Adipose tissue (tissue), 3 donors: ENCODE data around the gene TSC22D4. TPM values are rescaled to one million over a fixed set of nuclear protein-coding genes. Genes with fewer than 3 reads are reported as not detected.
"Not testable (repeated sequence)": the region's sequence is repeated elsewhere in the genome, so short reads cannot be mapped to it uniquely, and the experiment has no call there.

Source experiments
- H3K27ac ChIP-seq: one replicate; pipeline ENCODE4 v1.5.1; 2013; ENCODE audit warnings: low read depth, low read length
- WGBS, 3 donors: extraction: QIAGEN DNeasy Blood & Tissue Kit; methylation state at CpG; one replicate each; pipeline ENCODE4 v1.1.7; 2013; 5-methylcytosine and 5-hydroxymethylcytosine counted together
- polyA plus RNA-seq, 3 donors: library from polyadenylated mRNA; stranded (reverse); fragments of 200-250 nt; gene quantifications; one replicate each; pipeline ENCODE4 v1.2.3, GENCODE V29; 2013
- donor health status: healthy with polysubstance abuse.
- donor health status: Bipolar disorder and iron deficiency.
- donor health status: healthy.

TSC22D4 gene
- 10 to 100 TPM; 20.6 to 49.0 (median 27.0) TPM for polyA plus RNA-seq

- WGBS, 3 donors, result 1% methylated on average over 22 to 27 of the region's 27 CpGs
- no peak within 1 kb of the TSS for H3K27ac ChIP-seq
Measured at GRCh38 chr7:100478958-100479660, at the start of gene TSC22D4. Gene TSC22D4, minus strand, starts transcription at chr7:100479214. Its CDS starts 1,176 bp downstream, at chr7:100478038.

- not testable (repeated sequence) for H3K27ac ChIP-seq
- WGBS, 3 donors, result 57 to 80% (median 74%) methylated on average over 12 of the region's 12 CpGs
Measured at GRCh38 chr7:100528108-100528866, 49.3 kb upstream of the TSC22D4 start.

DNA sequence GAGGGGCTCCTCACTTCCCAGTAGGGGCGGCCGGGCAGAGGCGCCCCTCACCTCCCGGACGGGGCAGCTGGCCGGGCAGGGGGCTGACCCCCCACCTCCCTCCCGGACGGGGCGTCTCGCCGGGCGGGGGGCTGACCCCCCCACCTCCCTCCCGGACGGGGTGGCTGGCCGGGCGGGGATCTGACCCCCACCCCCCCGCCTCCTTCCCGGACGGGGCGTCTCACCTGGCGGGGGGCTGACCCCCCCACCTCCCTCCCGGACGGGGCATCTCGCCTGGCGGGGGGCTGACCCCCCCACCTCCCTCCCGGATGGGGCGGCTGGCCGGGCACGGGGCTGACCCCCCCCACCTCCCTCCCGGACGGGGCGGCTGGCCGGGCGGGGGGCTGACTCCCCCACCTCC is 44.2 kb upstream of the TSC22D4 start:
- 87 to 97% (median 93%) methylated on average over 12 to 31 of the region's 34 CpGs for WGBS, 3 donors
- not testable (repeated sequence) for H3K27ac ChIP-seq

DNA sequence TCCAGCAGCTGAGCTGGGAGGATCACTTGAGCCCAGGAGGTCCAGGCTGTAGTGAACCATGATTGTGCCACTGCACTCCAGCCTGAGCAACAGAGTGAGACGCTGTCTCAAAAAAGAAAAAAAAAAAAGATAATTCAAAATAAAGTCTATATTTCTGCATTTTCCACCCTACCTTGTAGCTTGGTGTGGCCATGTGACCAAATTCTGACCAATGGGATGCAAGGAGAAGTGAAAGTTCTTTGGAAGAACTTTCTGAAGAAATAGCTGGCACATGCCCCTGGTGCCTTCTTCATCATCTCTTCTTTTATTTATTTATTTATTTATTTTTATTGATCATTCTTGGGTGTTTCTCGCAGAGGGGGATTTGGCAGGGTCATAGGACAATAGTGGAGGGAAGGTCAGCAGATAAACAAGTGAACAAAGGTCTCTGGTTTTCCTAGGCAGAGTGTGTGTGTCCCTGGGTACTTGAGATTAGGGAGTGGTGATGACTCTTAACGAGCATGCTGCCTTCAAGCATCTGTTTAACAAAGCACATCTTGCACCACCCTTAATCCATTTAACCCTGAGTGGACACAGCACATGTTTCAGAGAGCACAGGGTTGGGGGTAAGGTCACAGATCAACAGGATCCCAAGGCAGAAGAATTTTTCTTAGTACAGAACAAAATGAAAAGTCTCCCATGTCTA is 43.0 kb upstream of the TSC22D4 start:
- WGBS, 3 donors, result 67 to 84% (median 79%) methylated on average over 2 of the region's 3 CpGs

GRCh38 chr7:100521076-100521475 is 42.1 kb upstream of the TSC22D4 start:
- WGBS, 3 donors, result 77 to 99% (median 95%) methylated on average over 2 of the region's 2 CpGs
- no peak overlapping the region for H3K27ac ChIP-seq

More for the DNA sequence above, 43.0 kb upstream of the TSC22D4 start:
- not testable (repeated sequence) for H3K27ac ChIP-seq

- H3K27ac ChIP-seq, result no peak overlapping the region
- WGBS, 3 donors, result 21 to 27% (median 23%) methylated on average over 1 of the region's 1 CpG
Measured at GRCh38 chr7:100520138-100520537, 41.1 kb upstream of the TSC22D4 start.

DNA sequence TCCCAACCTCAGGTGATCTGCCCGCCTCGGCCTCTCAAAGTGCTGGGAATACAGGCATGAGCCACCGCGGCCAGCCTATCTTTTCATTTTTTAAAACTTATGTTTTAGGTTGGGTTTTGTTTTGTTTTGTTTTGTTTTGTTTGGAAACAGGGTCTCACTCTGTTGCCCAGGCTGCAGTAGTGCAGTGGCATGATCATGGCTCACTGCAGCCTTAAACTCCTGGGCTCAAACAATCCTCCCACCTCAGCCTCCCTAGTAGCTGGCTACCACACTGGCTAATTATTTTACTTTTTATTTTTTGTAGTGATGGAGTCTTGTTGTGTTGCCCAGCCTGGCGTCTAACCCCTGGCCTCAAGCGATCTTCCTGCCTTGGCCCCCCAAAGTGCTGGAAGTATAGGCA is 40.6 kb upstream of the TSC22D4 start:
- no peak overlapping the region for H3K27ac ChIP-seq
- 89 to 91% (median 91%) methylated on average over 6 of the region's 6 CpGs for WGBS, 3 donors

GRCh38 chr7:100517305-100517704 is 38.3 kb upstream of the TSC22D4 start:
- H3K27ac ChIP-seq, result no peak overlapping the region
- WGBS, 3 donors, result 84 to 87% (median 85%) methylated on average over 2 of the region's 2 CpGs

- no peak overlapping the region for H3K27ac ChIP-seq
- 43 to 61% (median 58%) methylated on average over 4 of the region's 4 CpGs for WGBS, 3 donors
Measured at GRCh38 chr7:100516135-100516812, 37.3 kb upstream of the TSC22D4 start.

GRCh38 chr7:100515072-100515532 is 36.1 kb upstream of the TSC22D4 start:
- no peak overlapping the region for H3K27ac ChIP-seq

DNA sequence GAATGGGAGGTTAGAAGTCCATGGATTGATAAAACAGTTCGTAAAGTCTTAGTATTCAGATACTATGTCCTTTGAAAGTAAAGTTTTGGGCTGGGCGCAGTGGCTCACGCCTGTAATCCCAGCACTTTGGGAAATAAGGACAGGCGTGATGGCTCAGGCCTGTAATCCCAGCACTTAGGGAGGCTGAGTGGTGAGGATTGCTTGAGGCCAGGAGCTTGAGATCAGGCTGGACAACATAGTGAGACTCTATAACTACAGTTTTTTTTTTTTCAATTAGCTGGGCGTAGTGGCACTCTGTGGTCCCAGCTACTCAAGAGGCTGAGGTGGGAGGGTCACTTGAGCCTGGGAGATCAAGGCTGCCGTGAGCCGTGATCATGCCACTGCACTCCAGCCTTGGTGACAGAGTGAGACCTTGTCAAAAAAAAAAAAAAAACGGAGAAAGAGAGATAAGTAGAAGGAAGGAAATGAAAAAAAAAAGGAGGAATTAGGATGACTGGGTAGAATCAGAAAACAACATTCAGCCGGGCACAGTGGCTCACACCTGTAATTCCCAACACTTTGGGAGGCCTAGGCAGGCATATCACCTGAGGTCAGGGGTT is 34.3 kb upstream of the TSC22D4 start:
- 77 to 86% (median 84%) methylated on average over 9 of the region's 9 CpGs for WGBS, 3 donors
- no peak overlapping the region for H3K27ac ChIP-seq

More at GRCh38 chr7:100515072-100515532, 36.1 kb upstream of the TSC22D4 start:
- 15 to 39% (median 22%) methylated on average over 2 of the region's 2 CpGs for WGBS, 3 donors

DNA sequence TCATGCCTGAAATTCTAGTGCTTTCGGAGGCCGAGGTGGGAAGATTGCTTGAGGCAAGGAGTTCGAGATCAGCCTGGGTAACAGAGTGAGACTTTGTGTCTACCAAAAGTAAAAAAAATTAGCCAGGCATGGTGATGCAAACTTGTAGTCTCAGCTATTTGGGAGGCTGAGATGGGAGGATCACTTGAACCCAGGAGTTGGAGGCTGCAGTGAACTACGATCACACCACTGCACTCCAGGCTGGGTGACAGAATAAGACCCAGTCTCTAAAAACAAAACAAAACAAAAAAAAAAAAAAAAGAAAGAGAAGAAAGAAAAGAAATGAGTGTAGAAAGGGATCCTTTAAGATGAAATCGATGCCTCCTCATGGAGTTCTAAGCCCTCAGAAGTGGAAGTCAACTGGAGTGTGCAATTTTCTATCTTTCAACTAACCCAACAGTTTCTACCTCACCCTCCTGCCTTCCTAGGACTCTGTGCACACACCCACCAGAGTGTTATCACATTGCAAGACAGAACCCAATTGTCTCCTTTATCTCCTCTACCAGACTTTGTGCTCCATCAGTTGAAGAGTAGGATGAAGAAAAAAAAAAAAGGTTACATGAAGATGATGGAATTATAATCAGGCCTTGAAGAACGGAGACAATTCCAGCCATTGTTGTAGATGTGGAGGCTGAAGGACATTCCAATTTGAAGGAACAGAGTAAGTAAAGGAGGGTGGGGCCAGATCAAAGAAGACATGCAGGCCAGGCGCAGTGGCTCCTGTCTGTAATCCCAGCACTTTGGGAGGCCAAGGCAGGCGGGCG is 31.6 kb upstream of the TSC22D4 start:
- 91 to 95% (median 94%) methylated on average over 9 of the region's 9 CpGs for WGBS, 3 donors
- H3K27ac ChIP-seq, result no peak overlapping the region

GRCh38 chr7:100509231-100509630 is 30.2 kb upstream of the TSC22D4 start:
- no peak overlapping the region for H3K27ac ChIP-seq
- 42 to 65% (median 56%) methylated on average over 15 of the region's 15 CpGs for WGBS, 3 donors

GRCh38 chr7:100506356-100506923 is 27.4 kb upstream of the TSC22D4 start:
- WGBS, 3 donors, result 65 to 75% (median 73%) methylated on average over 8 of the region's 8 CpGs

GRCh38 chr7:100504887-100505611 is 26.0 kb upstream of the TSC22D4 start:
- WGBS, 3 donors, result 94 to 95% (median 94%) methylated on average over 9 of the region's 9 CpGs
- no peak overlapping the region for H3K27ac ChIP-seq

More at GRCh38 chr7:100506356-100506923, 27.4 kb upstream of the TSC22D4 start:
- H3K27ac ChIP-seq, result no peak overlapping the region

DNA sequence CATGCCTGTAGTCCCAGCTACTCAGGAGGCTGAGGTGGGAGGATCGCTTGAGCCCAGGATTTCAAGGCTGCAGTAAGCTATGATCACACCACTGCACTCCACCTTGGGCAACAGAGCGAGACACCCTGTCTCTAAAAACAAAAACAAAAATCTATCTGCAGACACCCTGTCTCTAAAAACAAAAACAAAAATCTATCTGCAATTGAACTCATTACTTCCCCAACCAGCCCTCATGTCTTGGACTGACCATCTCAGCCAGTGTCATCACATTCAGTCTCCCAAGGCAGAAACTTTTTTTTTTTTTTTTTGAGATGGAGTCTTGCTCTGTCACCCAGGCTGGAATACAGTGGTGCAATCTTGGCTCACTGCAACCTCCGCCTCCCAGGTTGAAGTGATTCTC is 25.0 kb upstream of the TSC22D4 start:
- WGBS, 3 donors, result 94% methylated on average over 3 of the region's 3 CpGs
- not testable (repeated sequence) for H3K27ac ChIP-seq
